ENCODE data around the gene EFNA4. TPM values are rescaled to one million over a fixed set of nuclear protein-coding genes. Genes with fewer than 3 reads are reported as not detected.

EFNA4 gene
- total and polyA plus RNA-seq, 9 of the 15 experiments (the other 6 are each of a cell fraction or from before 2014, with no cell fraction given): 0.68 to 7.4 (median 6.1) TPM

DNA sequence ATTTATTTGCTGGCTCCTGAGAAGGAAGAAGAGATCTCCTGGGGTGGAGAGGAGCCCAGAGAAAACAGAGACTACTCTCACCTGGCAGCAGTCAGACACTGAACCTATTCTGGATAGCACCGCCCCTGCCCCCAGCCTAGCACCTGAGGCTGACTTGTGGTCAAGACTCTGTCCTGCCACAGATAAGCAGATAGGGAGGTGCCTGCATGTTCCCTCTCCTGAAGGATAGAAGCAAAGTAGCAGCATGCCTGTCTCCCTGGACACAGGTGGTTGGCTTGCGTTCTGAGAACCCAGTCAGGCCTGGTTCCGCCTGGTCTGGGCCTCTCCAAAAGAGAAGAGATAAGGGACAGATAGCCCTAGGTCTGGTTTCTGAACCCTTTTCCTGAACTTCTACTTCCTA, 13.8 kb downstream of the EFNA4 start (continued):
- TF ChIP-seq NELFE (IDR thresholded peaks at IDR 0.05; ENCODE audit: insufficient read depth, insufficient read length) (no peak), PHF21A (IDR thresholded peaks at IDR 0.05; ENCODE audit: borderline replicate concordance, low read depth) (no peak), BHLHE40 (IDR thresholded peaks at IDR 0.05; ENCODE audit: low read length) (peak; percentile 37; the same call in 1 of the 2 replicates), RFX5 (IDR thresholded peaks at IDR 0.05; ENCODE audit: low read depth, low read length) (no peak), ATF7 (IDR thresholded peaks at IDR 0.05) (no peak), MEF2A (IDR thresholded peaks at IDR 0.05; ENCODE audit: control insufficient read depth, low read depth, low read length) (no peak), ZNF764 (CRISPR knock-in tag; IDR thresholded peaks at IDR 0.05; ENCODE audit: low read depth) (no peak), KLF16 (IDR thresholded peaks at IDR 0.05) (peak; percentile 35; the same call in 1 of the 2 replicates), TAL1 (IDR thresholded peaks at IDR 0.05) (peak; percentile 40; the same call in 1 of the 2 replicates), PHF20 (IDR thresholded peaks at IDR 0.05; ENCODE audit: partially characterized antibody) (no peak), MIER1 (IDR thresholded peaks at IDR 0.05; ENCODE audit: low read depth) (no peak), MTA2 (IDR thresholded peaks at IDR 0.05; ENCODE audit: low read depth) (0 out of 2 replicates have a peak, but pooled peaks have one; percentile 27), CREB1 (IDR thresholded peaks at IDR 0.05) (no peak), CREB1 (CRISPR knock-in tag; IDR thresholded peaks at IDR 0.05) (no peak), ILF3 (IDR thresholded peaks at IDR 0.05; ENCODE audit: borderline replicate concordance) (no peak), ZFP36 (IDR thresholded peaks at IDR 0.05; ENCODE audit: low read depth, low read length, partially characterized antibody) (no peak)
- TF ChIP-seq, protein P1, sequence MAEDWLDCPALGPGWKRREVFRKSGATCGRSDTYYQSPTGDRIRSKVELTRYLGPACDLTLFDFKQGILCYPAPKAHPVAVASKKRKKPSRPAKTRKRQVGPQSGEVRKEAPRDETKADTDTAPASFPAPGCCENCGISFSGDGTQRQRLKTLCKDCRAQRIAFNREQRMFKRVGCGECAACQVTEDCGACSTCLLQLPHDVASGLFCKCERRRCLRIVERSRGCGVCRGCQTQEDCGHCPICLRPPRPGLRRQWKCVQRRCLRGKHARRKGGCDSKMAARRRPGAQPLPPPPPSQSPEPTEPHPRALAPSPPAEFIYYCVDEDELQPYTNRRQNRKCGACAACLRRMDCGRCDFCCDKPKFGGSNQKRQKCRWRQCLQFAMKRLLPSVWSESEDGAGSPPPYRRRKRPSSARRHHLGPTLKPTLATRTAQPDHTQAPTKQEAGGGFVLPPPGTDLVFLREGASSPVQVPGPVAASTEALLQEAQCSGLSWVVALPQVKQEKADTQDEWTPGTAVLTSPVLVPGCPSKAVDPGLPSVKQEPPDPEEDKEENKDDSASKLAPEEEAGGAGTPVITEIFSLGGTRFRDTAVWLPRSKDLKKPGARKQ (CRISPR knock-in tag; IDR thresholded peaks at IDR 0.05): no peak
- TF ChIP-seq, protein P2, sequence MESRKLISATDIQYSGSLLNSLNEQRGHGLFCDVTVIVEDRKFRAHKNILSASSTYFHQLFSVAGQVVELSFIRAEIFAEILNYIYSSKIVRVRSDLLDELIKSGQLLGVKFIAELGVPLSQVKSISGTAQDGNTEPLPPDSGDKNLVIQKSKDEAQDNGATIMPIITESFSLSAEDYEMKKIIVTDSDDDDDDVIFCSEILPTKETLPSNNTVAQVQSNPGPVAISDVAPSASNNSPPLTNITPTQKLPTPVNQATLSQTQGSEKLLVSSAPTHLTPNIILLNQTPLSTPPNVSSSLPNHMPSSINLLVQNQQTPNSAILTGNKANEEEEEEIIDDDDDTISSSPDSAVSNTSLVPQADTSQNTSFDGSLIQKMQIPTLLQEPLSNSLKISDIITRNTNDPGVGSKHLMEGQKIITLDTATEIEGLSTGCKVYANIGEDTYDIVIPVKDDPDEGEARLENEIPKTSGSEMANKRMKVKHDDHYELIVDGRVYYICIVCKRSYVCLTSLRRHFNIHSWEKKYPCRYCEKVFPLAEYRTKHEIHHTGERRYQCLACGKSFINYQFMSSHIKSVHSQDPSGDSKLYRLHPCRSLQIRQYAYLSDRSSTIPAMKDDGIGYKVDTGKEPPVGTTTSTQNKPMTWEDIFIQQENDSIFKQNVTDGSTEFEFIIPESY (CRISPR knock-in tag; IDR thresholded peaks at IDR 0.05): no peak
- TF ChIP-seq, protein P3, sequence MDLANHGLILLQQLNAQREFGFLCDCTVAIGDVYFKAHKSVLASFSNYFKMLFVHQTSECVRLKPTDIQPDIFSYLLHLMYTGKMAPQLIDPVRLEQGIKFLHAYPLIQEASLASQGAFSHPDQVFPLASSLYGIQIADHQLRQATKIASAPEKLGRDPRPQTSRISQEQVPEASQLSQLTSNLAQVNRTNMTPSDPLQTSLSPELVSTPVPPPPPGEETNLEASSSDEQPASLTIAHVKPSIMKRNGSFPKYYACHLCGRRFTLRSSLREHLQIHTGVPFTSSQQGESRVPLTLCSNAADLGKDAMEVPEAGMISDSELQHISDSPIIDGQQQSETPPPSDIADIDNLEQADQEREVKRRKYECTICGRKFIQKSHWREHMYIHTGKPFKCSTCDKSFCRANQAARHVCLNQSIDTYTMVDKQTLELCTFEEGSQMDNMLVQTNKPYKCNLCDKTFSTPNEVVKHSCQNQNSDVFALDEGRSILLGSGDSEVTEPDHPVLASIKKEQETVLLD (IDR thresholded peaks at IDR 0.05): no peak
- TF ChIP-seq, protein P4, sequence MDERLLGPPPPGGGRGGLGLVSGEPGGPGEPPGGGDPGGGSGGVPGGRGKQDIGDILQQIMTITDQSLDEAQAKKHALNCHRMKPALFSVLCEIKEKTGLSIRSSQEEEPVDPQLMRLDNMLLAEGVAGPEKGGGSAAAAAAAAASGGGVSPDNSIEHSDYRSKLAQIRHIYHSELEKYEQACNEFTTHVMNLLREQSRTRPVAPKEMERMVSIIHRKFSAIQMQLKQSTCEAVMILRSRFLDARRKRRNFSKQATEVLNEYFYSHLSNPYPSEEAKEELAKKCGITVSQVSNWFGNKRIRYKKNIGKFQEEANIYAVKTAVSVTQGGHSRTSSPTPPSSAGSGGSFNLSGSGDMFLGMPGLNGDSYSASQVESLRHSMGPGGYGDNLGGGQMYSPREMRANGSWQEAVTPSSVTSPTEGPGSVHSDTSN (CRISPR knock-in tag; IDR thresholded peaks at IDR 0.05; ENCODE audit: low read depth): no peak
- TF ChIP-seq, protein P4 (tag; conservative IDR thresholded peaks at IDR 0.05; ENCODE audit: low read depth): no peak
- TF ChIP-seq, protein P5, sequence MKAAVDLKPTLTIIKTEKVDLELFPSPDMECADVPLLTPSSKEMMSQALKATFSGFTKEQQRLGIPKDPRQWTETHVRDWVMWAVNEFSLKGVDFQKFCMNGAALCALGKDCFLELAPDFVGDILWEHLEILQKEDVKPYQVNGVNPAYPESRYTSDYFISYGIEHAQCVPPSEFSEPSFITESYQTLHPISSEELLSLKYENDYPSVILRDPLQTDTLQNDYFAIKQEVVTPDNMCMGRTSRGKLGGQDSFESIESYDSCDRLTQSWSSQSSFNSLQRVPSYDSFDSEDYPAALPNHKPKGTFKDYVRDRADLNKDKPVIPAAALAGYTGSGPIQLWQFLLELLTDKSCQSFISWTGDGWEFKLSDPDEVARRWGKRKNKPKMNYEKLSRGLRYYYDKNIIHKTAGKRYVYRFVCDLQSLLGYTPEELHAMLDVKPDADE (conservative IDR thresholded peaks at IDR 0.05; ENCODE audit: control insufficient read depth, low read depth, low read length): no peak

Data from K562 (cell line).